PFSK-1 (cell line): Measurements from ENCODE around the gene RGS7BP.

Experiments used
- FOXP2 ChIP-seq: optimal IDR thresholded peaks from 2 replicates; pipeline ENCODE3; 2011; ENCODE audit warnings: borderline replicate concordance, control low read depth, inconsistent platforms; ENCODE audit not compliant: insufficient read depth; ENCODE audit errors: extremely low read length, extremely low read depth
- POLR2AphosphoS5 ChIP-seq: IDR thresholded peaks from 2 replicates; pipeline ENCODE4 v1.6.1; 2012; ENCODE audit warnings: low read depth, mild to moderate bottlenecking, control low read depth, low read length, moderate library complexity
- SIN3A ChIP-seq: IDR thresholded peaks from 2 replicates; pipeline ENCODE4 v1.6.1; 2012; ENCODE audit warnings: mild to moderate bottlenecking, low read length, moderate library complexity, borderline replicate concordance; ENCODE audit not compliant: insufficient read depth
- TAF1 ChIP-seq: IDR thresholded peaks from 2 replicates; pipeline ENCODE4 v1.6.1; 2012; ENCODE audit warnings: low read length, control low read depth, borderline replicate concordance; ENCODE audit not compliant: insufficient read depth
- TF ChIP-seq, protein P1 (sequence below), 2 experiments: IDR thresholded peaks; 2 replicates each; pipeline versions ENCODE4 v1.6.1 to v1.8.0; 2011 to 2012; ENCODE audit warnings: low read depth in 2 of 2, low read length in 2 of 2, control low read depth in 1 of 2, inconsistent platforms in 1 of 2, mild to moderate bottlenecking in 1 of 2, moderate library complexity in 1 of 2; ENCODE audit not compliant: insufficient read depth in 1 of 2

RGS7BP gene

DNA sequence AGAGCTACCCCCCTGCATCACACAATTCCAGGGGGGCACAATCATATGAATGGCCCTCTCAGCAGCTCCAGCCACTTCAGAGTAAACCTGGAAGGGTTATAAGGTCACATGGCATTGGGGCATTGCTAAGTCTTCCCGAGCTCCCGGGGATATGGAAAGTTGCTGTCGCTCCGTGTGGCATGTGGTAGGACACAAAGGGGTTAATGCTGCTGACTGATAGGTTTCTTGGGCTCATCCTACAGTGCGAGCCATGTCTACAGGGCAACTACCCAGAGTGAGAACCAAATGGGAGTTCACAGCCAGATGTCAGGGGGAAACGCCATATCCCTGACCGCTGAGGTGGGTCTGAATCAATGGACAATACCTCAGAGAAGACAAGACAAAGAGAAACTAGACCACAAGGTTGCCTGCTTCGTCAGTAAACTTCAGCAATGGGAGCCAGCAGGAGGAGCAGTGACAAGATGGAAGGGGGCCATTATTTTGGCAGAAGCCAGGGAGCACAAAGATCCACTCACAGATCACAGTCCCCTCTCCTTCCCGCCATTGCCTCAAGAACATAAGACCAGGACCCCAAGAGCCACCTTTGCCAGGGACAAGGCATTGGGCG, 132.1 kb downstream of the RGS7BP start:
- TF ChIP-seq, protein P1, sequence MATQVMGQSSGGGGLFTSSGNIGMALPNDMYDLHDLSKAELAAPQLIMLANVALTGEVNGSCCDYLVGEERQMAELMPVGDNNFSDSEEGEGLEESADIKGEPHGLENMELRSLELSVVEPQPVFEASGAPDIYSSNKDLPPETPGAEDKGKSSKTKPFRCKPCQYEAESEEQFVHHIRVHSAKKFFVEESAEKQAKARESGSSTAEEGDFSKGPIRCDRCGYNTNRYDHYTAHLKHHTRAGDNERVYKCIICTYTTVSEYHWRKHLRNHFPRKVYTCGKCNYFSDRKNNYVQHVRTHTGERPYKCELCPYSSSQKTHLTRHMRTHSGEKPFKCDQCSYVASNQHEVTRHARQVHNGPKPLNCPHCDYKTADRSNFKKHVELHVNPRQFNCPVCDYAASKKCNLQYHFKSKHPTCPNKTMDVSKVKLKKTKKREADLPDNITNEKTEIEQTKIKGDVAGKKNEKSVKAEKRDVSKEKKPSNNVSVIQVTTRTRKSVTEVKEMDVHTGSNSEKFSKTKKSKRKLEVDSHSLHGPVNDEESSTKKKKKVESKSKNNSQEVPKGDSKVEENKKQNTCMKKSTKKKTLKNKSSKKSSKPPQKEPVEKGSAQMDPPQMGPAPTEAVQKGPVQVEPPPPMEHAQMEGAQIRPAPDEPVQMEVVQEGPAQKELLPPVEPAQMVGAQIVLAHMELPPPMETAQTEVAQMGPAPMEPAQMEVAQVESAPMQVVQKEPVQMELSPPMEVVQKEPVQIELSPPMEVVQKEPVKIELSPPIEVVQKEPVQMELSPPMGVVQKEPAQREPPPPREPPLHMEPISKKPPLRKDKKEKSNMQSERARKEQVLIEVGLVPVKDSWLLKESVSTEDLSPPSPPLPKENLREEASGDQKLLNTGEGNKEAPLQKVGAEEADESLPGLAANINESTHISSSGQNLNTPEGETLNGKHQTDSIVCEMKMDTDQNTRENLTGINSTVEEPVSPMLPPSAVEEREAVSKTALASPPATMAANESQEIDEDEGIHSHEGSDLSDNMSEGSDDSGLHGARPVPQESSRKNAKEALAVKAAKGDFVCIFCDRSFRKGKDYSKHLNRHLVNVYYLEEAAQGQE (IDR thresholded peaks at IDR 0.05; ENCODE audit: insufficient read depth in 1 of 2, low read depth in 2 of 2, low read length in 2 of 2), result no peak
- no peak for TF ChIP-seq TAF1
- TF ChIP-seq SIN3A, result no peak
- TF ChIP-seq FOXP2, result no peak
- TF ChIP-seq POLR2AphosphoS5, result no peak

DNA sequence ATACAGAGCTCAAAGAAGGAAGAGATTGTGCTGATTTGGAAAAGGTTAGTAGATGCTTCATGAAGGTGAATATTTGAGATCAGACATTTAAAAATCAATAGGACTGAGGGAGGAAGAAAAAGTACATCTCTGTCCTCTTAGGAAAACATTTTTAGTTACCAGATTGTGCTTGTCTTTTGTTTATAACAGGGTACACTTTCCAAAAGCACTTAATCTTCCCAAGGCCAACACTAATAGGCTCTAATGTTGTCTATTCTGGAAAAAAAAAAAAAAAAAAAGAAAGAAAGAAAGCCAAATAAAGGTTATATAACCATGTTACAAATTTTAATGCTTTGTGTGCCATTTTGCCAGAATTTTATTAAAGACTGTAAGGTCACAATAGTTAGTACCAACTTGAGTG, 139.0 kb downstream of the RGS7BP start:
- TF ChIP-seq POLR2AphosphoS5, result no peak
- TF ChIP-seq, protein P1 (IDR thresholded peaks at IDR 0.05; ENCODE audit: insufficient read depth in 1 of 2, low read depth in 2 of 2, low read length in 2 of 2), result no peak
- no peak for TF ChIP-seq TAF1
- TF ChIP-seq SIN3A, result no peak
- TF ChIP-seq FOXP2, result no peak

DNA sequence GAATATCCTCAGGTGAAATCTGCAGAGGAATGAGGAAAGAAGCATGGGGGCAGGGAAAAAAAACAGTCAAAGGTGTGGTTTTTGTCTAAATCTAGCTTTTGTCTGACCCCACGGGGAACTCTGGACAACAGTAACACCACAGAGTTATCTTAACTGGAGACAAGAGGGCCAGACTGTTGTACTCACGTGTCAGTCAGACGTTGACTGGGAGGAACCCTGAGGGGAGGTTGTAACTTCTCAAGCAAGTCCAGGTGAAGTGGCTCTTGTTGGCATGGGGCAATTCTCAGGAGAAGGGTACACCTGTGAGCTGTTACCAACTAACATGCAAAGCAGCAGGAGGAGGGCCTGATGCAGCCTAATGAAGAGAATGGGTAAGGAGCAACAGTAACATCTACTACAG, 140.4 kb downstream of the RGS7BP start:
- no peak for TF ChIP-seq POLR2AphosphoS5
- no peak for TF ChIP-seq SIN3A
- no peak for TF ChIP-seq TAF1
- TF ChIP-seq FOXP2, result no peak
- TF ChIP-seq, protein P1 (IDR thresholded peaks at IDR 0.05; ENCODE audit: insufficient read depth in 1 of 2, low read depth in 2 of 2, low read length in 2 of 2), result no peak

DNA sequence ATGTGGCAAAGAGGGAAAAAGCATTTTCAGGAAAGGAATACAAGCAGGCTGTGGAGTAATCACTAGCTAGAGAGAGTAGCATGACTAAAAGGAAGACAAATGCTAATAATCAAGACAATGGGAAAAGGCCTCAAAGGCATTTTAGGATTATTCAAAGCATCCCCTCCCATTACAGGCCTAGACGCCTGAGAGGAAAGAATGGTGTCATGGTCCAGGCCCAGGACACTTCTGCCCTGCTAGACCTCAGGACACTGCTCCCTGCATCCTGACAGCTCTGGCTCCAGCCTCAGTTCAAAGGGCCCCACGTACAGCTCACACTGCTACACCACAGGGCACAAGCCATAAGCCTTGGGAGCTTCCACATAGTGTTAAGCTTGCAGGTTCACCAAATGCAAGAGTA, 143.7 kb downstream of the RGS7BP start:
- TF ChIP-seq TAF1 (no peak), FOXP2 (no peak), POLR2AphosphoS5 (no peak), SIN3A (no peak)
- TF ChIP-seq, protein P1 (IDR thresholded peaks at IDR 0.05; ENCODE audit: insufficient read depth in 1 of 2, low read depth in 2 of 2, low read length in 2 of 2), result no peak
